Activated CD4-positive, alpha-beta T cell treated with anti-CD3 and anti-CD28 coated beads, Interleukin-2, amount 10 ng/mL, durations not matched to agents 7 days and 5 days (primary cell): ENCODE data around the gene LCE1B. TPM values are rescaled to one million over a fixed set of nuclear protein-coding genes. Genes with fewer than 3 reads are reported as not detected.

Experiments used
- CTCF ChIA-PET: fragments of 350-600 bp; sonication (Branson Sonifier 250); formaldehyde crosslinking; loops from one replicate; lab custom pipeline; 2021; ENCODE audit warnings: antibody characterized with exemption; lab: Charles Lee
- POLR2A ChIA-PET: fragments of 350-600 bp; sonication (Branson Sonifier 250); formaldehyde crosslinking; loops from one replicate; lab custom pipeline; 2021; ENCODE audit warnings: antibody characterized with exemption; lab: Charles Lee
- DNase-seq: peaks from one replicate; pipeline ENCODE4 v3.0.0-alpha.2; 2020
- H3K27ac Mint-ChIP-seq: one replicate; pipeline ENCODE4 v1.8.0; 2021; ENCODE audit warnings: mild to moderate bottlenecking, moderate library complexity, mixed read lengths
- H3K27me3 Mint-ChIP-seq: one replicate; pipeline ENCODE4 v1.8.0; 2021; ENCODE audit warnings: mixed read lengths
- H3K36me3 Mint-ChIP-seq: one replicate; pipeline ENCODE4 v1.8.0; 2021; ENCODE audit warnings: low read depth, mixed read lengths
- H3K4me1 Mint-ChIP-seq: one replicate; pipeline ENCODE4 v1.8.0; 2021; ENCODE audit warnings: mixed read lengths
- H3K4me3 Mint-ChIP-seq: one replicate; pipeline ENCODE4 v1.8.0; 2021; ENCODE audit warnings: mild to moderate bottlenecking, moderate library complexity, mixed read lengths
- H3K9me3 Mint-ChIP-seq: one replicate; pipeline ENCODE4 v1.8.0; 2021; ENCODE audit warnings: mixed read lengths
- total RNA-seq, 2 experiments: library from RNA; stranded (reverse); gene quantifications; one replicate each; pipeline ENCODE4 v1.2.3, GENCODE V29; 2021

The LCE1B gene, protein sequence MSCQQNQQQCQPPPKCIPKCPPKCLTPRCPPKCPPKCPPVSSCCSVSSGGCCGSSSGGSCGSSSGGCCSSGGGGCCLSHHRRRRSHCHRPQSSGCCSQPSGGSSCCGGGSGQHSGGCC
- not detected for total RNA-seq

DNA sequence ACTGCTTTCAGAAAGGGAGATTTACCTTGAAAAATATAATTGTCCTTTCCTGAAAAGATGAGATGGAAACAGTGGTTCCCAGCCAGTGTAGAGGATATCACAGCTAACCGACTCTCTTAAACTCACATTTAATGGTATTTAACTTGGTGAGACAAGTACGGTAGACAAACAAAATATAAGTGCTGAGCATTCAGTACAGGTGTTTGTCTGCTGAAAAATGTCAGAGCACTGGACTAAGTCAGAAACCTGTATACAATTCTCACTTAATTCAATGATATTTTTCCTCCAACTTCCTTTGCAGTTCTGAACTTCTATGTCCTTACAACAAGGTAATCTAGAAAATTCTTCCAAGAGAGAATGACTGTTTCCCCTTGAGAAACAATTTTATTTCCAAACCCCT is at the start of gene LCE1B:
Gene LCE1B (plus strand): TSS at position 301 of the 400 bp plus-strand sequence. CDS start 476 bp downstream, outside the sequence.
- Mint-ChIP-seq H3K27ac (no peak within 1 kb of the TSS), H3K27me3 (peaks cover 7% of the 10 kb centered on the region), H3K9me3 (no peaks in the 10 kb centered on the region), H3K4me1 (no peaks in the 10 kb centered on the region), H3K36me3 (no peaks in the 10 kb centered on the region), H3K4me3 (no peak within 1 kb of the TSS)
- DNase-seq, result no peak
- POLR2A ChIA-PET, result no interaction called here
- CTCF ChIA-PET, result no interaction called here

DNA sequence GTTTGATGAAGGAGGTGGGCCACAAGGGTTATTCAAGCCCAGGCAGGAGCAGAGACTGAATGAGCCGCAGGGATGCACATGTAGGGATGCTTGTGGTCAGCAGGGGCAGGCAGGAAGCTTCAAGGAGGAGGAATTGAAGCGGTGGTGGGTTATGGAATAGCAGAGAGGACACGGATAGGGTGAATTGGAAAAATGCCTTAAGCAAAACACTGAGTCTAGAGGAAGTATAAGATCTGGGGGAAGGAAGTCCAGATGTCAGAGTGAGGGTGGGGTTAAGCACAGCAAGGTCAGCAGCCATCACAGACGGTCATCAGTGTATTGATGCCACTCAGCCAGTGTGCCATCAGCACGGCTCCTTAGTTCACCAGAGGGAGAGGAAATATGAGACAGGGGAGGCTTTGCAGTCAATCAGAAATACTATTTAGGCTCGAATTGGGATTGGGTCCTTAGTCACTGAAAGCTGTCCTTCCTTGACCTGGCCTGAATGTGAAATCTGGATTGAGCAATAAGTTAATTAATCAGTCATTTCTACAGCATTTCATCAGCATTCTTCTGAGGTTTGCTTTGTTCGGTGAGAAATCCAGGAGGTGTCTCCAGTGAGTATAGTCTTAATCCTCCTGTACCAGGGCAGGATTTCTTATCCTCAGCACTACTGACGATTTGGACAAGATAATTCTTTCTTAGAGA is 42.8 kb upstream of the LCE1B start:
- H3K4me3 Mint-ChIP-seq, result no peak overlapping the region
- H3K4me1 Mint-ChIP-seq, result no peaks in the 10 kb centered on the region
- no peak overlapping the region for H3K27ac Mint-ChIP-seq
- H3K36me3 Mint-ChIP-seq, result no peaks in the 10 kb centered on the region
- peaks cover 5% of the 10 kb centered on the region for H3K27me3 Mint-ChIP-seq
- no peak for DNase-seq
- no peaks in the 10 kb centered on the region for H3K9me3 Mint-ChIP-seq
- ChIA-PET POLR2A (no interaction called here), CTCF (no interaction called here)

DNA sequence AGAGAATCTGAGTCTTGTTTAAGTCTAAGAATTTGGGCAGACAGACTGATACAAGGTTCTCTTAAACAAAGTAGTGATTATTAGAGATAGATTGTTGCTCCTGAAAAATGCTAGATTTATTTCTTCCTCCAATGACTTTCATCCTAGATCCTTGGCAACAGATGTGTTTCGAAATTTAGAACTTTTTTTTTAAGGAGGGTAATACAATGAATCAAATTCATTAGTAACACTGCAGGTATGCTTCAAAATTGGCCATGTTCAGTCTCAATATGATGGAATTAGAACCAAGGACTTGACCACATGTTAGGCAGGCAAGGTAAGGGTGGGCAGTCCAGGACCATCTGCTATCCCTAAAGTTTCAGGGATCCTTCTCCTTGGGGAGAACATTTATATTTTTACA is 41.4 kb upstream of the LCE1B start:
- Mint-ChIP-seq H3K27me3 (peaks cover 6% of the 10 kb centered on the region), H3K36me3 (no peaks in the 10 kb centered on the region), H3K27ac (no peak overlapping the region), H3K4me3 (no peak overlapping the region), H3K9me3 (no peaks in the 10 kb centered on the region), H3K4me1 (no peaks in the 10 kb centered on the region)
- ChIA-PET POLR2A (no interaction called here), CTCF (no interaction called here)
- DNase-seq, result no peak

DNA sequence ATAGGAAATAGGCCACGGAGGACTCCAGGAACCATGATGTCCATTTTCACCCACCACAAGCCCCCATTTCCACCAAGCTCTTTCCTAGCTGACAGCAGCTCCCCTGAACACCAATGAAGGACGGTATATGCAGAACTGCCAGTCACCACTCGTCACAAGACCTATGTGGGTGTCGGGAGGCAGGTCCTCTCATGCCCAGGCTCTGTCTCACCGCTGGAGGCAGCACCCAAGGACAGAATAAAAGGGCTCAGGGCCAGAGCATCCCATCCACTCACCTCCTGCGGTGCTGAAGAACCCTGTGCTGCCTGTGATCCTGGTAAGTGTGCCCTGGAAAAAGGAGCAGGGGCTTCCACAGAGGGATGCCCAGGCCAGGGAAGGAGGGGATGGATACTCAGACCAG is 36.9 kb upstream of the LCE1B start, which contains the start of gene LCE1F:
Gene LCE1F (plus strand): TSS at position 266 of the 400 bp plus-strand sequence. CDS start 1,232 bp downstream, outside the sequence.
- CTCF ChIA-PET, result no interaction called here
- Mint-ChIP-seq H3K27ac (no peak within 1 kb of the TSS), H3K36me3 (no peaks in the 10 kb centered on the region), H3K27me3 (peaks cover 6% of the 10 kb centered on the region), H3K9me3 (no peaks in the 10 kb centered on the region), H3K4me1 (no peaks in the 10 kb centered on the region), H3K4me3 (no peak within 1 kb of the TSS)
- POLR2A ChIA-PET, result no interaction called here
- DNase-seq, result no peak

DNA sequence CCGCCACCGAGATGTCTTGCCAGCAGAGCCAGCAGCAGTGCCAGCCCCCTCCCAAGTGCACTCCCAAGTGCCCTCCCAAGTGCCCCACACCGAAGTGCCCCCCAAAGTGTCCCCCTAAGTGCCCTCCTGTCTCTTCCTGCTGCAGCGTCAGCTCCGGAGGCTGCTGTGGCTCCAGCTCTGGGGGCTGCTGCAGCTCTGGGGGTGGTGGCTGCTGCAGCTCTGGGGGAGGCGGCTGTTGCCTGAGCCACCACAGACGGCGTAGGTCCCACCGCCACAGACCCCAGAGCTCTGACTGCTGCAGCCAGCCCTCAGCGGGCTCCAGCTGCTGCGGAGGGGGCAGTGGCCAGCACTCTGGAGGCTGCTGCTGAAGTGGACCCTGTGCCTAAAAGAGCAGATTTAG is 35.4 kb upstream of the LCE1B start:
- Mint-ChIP-seq H3K27me3 (peaks cover 10% of the 10 kb centered on the region), H3K36me3 (no peaks in the 10 kb centered on the region), H3K4me1 (no peaks in the 10 kb centered on the region), H3K27ac (no peak overlapping the region), H3K9me3 (no peaks in the 10 kb centered on the region), H3K4me3 (no peak overlapping the region)
- DNase-seq, result no peak
- ChIA-PET CTCF (no interaction called here), POLR2A (no interaction called here)

DNA sequence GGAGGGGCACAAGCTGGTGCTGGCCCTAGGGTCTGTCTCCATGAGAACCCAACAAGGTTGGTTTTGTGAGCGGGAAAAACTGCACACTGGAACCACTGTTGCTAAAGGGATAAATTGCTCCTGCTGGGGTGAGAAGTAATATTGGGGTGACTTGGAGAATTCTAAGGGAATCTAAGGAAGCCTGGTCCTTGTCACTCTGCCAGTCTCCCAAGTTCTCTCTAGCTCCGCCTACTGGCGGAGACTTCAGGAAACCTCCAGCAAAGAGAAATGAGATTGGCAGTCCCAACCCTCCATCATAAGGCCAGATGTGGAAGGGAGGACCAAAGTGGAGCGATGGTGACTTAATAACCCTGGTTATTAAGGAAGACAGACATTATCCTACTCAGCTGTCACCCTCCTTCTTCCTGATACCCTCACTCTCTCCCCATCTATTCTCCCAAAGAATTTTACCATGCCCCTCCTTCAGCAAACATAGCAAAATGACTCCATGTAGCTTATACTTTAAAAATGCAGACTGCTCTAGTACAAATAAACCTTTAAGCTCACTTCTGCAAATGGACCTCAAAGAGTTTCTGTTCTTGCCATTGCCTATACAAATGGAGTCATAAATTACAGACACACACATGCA is 34.1 kb upstream of the LCE1B start:
- ChIA-PET POLR2A (no interaction called here), CTCF (no interaction called here)
- peaks cover 8% of the 10 kb centered on the region for H3K27me3 Mint-ChIP-seq
- H3K9me3 Mint-ChIP-seq, result no peaks in the 10 kb centered on the region
- H3K36me3 Mint-ChIP-seq, result no peaks in the 10 kb centered on the region
- no peaks in the 10 kb centered on the region for H3K4me1 Mint-ChIP-seq
- DNase-seq, result no peak
- H3K27ac Mint-ChIP-seq, result no peak overlapping the region
- no peak overlapping the region for H3K4me3 Mint-ChIP-seq

DNA sequence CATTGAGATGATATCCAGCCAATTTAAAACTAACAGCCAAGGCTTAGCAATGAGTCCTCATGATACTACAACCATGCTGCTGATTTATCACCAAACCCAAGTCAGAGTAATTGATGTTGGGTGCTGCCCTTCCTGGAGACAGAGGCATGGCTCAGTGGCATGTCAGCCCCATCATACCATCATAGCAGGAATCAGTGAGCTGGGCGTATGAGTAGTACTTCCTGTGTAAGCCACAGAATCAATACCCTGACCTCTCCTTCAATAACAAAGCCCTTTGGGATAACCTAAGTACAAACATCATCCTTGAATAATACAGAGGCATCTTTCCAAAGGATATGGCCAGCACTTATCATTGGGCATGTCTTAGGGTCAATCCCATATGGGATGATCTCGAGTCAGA is 28.7 kb upstream of the LCE1B start:
- no peaks in the 10 kb centered on the region for H3K36me3 Mint-ChIP-seq
- no peak for DNase-seq
- H3K4me1 Mint-ChIP-seq, result no peaks in the 10 kb centered on the region
- ChIA-PET CTCF (no interaction called here), POLR2A (no interaction called here)
- no peak overlapping the region for H3K4me3 Mint-ChIP-seq
- H3K27me3 Mint-ChIP-seq, result peaks cover 15% of the 10 kb centered on the region
- H3K27ac Mint-ChIP-seq, result no peak overlapping the region
- no peaks in the 10 kb centered on the region for H3K9me3 Mint-ChIP-seq

DNA sequence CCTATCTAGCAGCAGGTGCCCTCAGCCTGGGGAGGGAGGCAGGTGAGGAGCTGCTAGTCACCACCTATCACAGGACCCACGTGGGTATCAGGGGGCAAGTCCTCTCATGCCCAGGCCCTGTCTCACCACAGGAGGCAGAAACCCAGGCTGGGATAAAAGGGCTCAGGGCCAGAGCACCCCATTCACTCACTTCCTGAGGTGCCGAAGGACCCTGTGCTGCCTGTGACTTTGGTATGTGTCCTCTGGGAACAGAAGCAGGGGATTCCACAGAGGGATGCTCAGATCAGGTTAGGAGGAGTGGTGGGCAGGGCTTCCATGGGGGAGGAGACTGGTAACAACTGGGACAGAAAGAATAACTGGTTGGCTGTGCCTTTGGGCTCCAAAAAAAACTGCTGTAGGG is 25.7 kb upstream of the LCE1B start, which contains the start of gene LCE1E:
Gene LCE1E (plus strand): TSS at position 181 of the 400 bp plus-strand sequence. CDS start 1,043 bp downstream, outside the sequence.
- Mint-ChIP-seq H3K36me3 (no peaks in the 10 kb centered on the region), H3K27me3 (peaks cover 13% of the 10 kb centered on the region), H3K27ac (no peak within 1 kb of the TSS), H3K4me1 (no peaks in the 10 kb centered on the region), H3K9me3 (no peaks in the 10 kb centered on the region), H3K4me3 (no peak within 1 kb of the TSS)
- no peak for DNase-seq
- ChIA-PET POLR2A (no interaction called here), CTCF (no interaction called here)

DNA sequence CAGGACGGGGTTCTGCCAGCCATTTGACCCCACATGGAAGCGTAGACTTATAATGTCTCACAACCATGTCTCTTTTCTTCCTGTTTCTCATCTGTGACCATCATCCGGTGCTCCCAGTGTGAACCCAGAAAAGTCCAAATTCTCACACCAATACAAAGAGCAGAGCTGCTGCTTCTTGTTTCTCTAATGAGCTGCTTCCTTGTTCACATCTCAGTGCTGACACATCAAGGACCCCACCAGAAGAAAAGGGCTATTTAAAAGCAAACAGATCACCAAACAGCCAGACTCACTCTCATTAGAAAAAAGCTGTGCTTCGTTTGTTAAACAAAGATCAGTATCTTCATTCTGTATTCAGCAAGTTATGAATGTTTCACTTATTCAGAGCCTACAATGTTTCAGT is 16.1 kb upstream of the LCE1B start:
- H3K9me3 Mint-ChIP-seq, result no peaks in the 10 kb centered on the region
- POLR2A ChIA-PET, result no interaction called here
- peaks cover 12% of the 10 kb centered on the region for H3K27me3 Mint-ChIP-seq
- no peak for DNase-seq
- H3K4me1 Mint-ChIP-seq, result no peaks in the 10 kb centered on the region
- H3K4me3 Mint-ChIP-seq, result no peak overlapping the region
- no peak overlapping the region for H3K27ac Mint-ChIP-seq
- CTCF ChIA-PET, result no interaction called here
- no peaks in the 10 kb centered on the region for H3K36me3 Mint-ChIP-seq

DNA sequence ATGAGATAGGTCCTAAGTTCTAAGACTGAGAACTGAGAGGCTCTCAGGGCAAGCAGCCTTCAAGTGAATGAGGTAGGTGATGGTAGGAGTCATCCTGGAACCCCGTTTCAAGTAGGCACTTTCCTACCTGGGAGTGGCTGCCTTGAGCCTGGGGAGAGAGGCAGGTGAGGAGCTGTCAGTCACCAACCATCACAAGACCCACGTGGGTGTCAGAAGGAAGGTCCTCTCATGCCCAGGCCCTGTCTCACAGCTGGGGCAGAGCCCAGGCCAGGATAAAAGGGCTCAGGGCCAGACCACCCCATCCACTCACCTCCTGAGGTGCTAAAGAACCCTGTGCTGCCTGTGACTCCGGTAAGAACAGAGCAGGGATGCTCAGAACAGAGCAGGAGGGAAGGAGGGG is 15.3 kb upstream of the LCE1B start, which contains the start of gene LCE1D:
Gene LCE1D (plus strand): TSS at position 301 of the 400 bp plus-strand sequence. CDS start 1,074 bp downstream, outside the sequence.
- no peaks in the 10 kb centered on the region for H3K36me3 Mint-ChIP-seq
- no peak for DNase-seq
- POLR2A ChIA-PET, result no interaction called here
- no peak within 1 kb of the TSS for H3K27ac Mint-ChIP-seq
- H3K4me3 Mint-ChIP-seq, result no peak within 1 kb of the TSS
- CTCF ChIA-PET, result no interaction called here
- H3K27me3 Mint-ChIP-seq, result peaks cover 18% of the 10 kb centered on the region
- no peaks in the 10 kb centered on the region for H3K4me1 Mint-ChIP-seq
- no peaks in the 10 kb centered on the region for H3K9me3 Mint-ChIP-seq

DNA sequence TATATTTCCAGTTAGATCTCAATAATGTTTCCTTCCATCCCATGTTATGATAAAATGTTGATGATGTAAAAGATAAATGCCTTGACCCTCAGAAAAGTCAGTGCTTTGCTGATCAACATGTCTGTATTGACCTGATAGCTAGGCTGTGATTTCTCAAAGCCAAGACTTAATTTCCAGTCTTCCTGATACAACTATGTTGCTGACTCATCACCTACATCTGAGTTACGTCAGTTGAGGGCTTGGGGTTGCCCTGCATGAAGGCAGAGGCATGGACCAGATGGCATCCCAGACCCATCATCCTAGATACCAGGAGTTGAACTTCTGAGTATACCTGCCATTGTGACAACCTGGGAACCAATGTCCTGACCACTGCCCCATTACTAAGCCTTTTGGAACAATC is 10.4 kb upstream of the LCE1B start:
- CTCF ChIA-PET, result no interaction called here
- Mint-ChIP-seq H3K27me3 (peaks cover 17% of the 10 kb centered on the region), H3K9me3 (no peaks in the 10 kb centered on the region), H3K27ac (no peak overlapping the region), H3K4me1 (no peaks in the 10 kb centered on the region), H3K36me3 (no peaks in the 10 kb centered on the region), H3K4me3 (no peak overlapping the region)
- POLR2A ChIA-PET, result no interaction called here
- DNase-seq, result no peak

DNA sequence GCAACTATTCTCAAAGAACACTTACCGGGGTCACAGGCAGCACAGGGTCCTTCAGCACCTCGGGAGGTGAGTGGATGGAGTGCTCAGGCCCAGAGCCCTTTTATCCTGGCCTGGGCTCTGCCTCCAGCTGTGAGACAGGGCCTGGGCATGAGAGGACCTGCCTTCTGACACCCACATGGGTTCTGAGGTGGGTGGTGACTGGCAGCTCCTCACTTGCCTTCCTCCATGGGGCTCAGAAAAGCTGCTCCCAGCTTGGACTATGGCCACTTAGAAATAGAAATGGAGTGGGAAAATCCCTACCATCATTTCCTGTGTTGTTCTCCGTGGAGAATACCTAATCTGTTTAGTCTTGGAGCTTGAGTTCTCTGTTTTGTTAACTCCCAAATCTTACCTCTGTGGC is 5.2 kb upstream of the LCE1B start, which contains the start of gene LCE1C:
Gene LCE1C (minus strand): TSS at position 76 of the 400 bp plus-strand sequence. CDS start 1,173 bp downstream, outside the sequence.
- Mint-ChIP-seq H3K4me1 (no peaks in the 10 kb centered on the region), H3K27ac (no peak within 1 kb of the TSS), H3K4me3 (no peak within 1 kb of the TSS), H3K27me3 (peaks cover 7% of the 10 kb centered on the region), H3K9me3 (no peaks in the 10 kb centered on the region), H3K36me3 (no peaks in the 10 kb centered on the region)
- no peak for DNase-seq
- ChIA-PET CTCF (no interaction called here), POLR2A (no interaction called here)

DNA sequence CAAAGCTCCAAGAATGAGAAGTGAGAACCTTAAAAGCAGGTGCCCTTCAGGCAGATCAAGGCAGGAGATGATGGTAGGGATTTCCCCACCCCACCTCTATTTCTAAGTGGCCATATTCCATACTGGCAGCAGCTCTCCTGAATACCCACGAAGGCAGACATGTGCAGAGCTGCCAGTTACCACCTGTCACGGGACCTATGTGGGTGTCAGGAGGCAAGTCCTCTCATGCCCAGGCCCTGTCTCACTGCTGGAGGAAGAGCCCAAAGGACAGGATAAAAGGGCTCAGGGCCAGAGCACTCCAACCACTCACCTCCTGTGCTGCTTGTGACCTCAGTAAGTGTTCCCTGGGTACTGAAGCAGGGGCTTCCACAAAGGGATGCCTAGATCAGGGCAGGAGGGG is 721 bp upstream of the LCE1B start:
- H3K4me3 Mint-ChIP-seq, result no peak overlapping the region
- no peaks in the 10 kb centered on the region for H3K4me1 Mint-ChIP-seq
- H3K27ac Mint-ChIP-seq, result no peak overlapping the region
- H3K27me3 Mint-ChIP-seq, result peaks cover 7% of the 10 kb centered on the region
- DNase-seq, result no peak
- ChIA-PET POLR2A (no interaction called here), CTCF (no interaction called here)
- H3K36me3 Mint-ChIP-seq, result no peaks in the 10 kb centered on the region
- no peaks in the 10 kb centered on the region for H3K9me3 Mint-ChIP-seq
